PC-9 (cell line): ENCODE data around the gene ULK3.

Source experiments
- EZH2 ChIP-seq: fragments of 200-600 bp; sonication (generic); IDR thresholded peaks from 2 replicates; pipeline ENCODE4 v1.8.0; 2017; ENCODE audit warnings: antibody characterized with exemption, low read depth
- TF ChIP-seq, protein P1 (sequence below): fragments of 200-600 bp; sonication (generic); conservative IDR thresholded peaks from 2 replicates; pipeline ENCODE4 v1.6.1; 2017; ENCODE audit warnings: mixed run types, antibody characterized with exemption, mild to moderate bottlenecking, moderate library complexity

- no peak for TF ChIP-seq EZH2
- TF ChIP-seq, protein P1, sequence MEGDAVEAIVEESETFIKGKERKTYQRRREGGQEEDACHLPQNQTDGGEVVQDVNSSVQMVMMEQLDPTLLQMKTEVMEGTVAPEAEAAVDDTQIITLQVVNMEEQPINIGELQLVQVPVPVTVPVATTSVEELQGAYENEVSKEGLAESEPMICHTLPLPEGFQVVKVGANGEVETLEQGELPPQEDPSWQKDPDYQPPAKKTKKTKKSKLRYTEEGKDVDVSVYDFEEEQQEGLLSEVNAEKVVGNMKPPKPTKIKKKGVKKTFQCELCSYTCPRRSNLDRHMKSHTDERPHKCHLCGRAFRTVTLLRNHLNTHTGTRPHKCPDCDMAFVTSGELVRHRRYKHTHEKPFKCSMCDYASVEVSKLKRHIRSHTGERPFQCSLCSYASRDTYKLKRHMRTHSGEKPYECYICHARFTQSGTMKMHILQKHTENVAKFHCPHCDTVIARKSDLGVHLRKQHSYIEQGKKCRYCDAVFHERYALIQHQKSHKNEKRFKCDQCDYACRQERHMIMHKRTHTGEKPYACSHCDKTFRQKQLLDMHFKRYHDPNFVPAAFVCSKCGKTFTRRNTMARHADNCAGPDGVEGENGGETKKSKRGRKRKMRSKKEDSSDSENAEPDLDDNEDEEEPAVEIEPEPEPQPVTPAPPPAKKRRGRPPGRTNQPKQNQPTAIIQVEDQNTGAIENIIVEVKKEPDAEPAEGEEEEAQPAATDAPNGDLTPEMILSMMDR: no peak
These were observed 49.6 kb downstream of the ULK3 start for GRCh38 chr15:74793135-74794028.
